HUES48 (cell line): ENCODE data around the gene TCAF1.
A peak's percentile ranks its signal among the peaks of the same experiment; 100 is the strongest.

Experiments used
- H3K27ac ChIP-seq: one replicate; pipeline ENCODE4 v1.7.0; 2013; ENCODE audit warnings: low read depth, low read length, inconsistent platforms
- H3K27me3 ChIP-seq: 2 replicates; pipeline ENCODE4 v1.6.1; 2013; ENCODE audit warnings: mild to moderate bottlenecking, low read length; ENCODE audit not compliant: control insufficient read depth, insufficient read depth
- H3K36me3 ChIP-seq: 2 replicates; pipeline ENCODE4 v1.6.1; 2013; ENCODE audit warnings: low read length; ENCODE audit not compliant: control insufficient read depth, insufficient read depth
- H3K4me1 ChIP-seq: 2 replicates; pipeline ENCODE4 v1.6.1; 2013; ENCODE audit warnings: mild to moderate bottlenecking, low read length; ENCODE audit not compliant: control insufficient read depth, insufficient read depth
- H3K4me3 ChIP-seq: 2 replicates; pipeline ENCODE4 v1.5.1; 2013; ENCODE audit warnings: mild to moderate bottlenecking, low read depth, low read length
- H3K9ac ChIP-seq: 2 replicates; pipeline ENCODE4 v1.6.1; 2013; ENCODE audit warnings: mild to moderate bottlenecking, low read depth, low read length, moderate library complexity
- H3K9me3 ChIP-seq: 2 replicates; pipeline ENCODE4 v1.6.1; 2013; ENCODE audit warnings: low read length; ENCODE audit not compliant: control insufficient read depth, insufficient read depth

The TCAF1 gene

DNA sequence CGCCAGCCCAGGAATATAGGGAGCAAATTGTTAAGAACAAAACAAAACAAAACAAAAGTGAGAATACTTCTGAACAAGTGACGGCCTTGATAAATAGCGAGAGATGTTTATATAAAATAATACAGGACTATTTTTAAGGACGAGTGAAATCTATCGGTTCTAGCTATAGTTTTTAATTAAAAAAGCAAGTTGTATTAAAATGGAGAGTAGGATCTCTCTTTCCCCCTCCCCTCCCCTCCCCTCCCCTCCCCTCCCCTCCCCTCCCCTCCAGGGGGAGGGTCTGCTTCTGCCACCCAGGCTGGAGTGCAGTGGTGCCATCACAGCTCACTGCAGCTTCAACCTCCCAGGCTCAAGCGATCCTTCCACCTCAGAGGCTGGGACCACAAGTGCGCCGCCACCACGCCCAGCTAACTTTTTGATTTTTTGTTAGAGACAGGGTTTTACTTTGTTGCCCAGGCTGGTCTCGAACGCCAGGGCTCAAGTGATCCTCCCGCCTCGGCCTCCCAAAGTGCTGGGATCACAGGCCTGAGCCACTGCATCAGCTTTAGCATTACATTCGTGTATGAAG is 440 bp upstream of the TCAF1 start:
- Histone ChIP-seq H3K36me3 (no peaks in the 10 kb centered on the region), H3K9me3 (no peaks in the 10 kb centered on the region), H3K27ac (peak overlapping the region; percentile 100), H3K4me3 (peak overlapping the region; percentile 92), H3K27me3 (no peaks in the 10 kb centered on the region), H3K9ac (peak overlapping the region; percentile 68), H3K4me1 (peaks cover 54% of the 10 kb centered on the region)

DNA sequence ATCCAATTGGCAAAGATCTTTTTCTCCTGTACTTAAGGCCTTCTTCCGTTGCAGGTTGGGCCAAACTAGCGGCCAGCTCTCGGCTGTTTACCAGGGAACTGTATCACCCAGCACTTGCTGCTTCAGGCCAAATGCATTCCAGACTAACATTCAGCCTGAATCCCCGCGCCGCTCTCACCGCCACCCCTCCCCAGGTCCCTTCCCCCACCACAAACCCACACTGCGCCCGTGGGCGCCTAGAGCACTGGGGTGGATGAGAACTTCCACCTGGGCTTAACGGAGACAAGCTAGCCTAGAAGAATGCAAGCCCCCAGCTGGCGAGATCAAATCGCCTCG is 676 bp downstream of the TCAF1 start:
- H3K9ac ChIP-seq: peak overlapping the region; percentile 86
- peaks cover 44% of the 10 kb centered on the region for H3K4me1 ChIP-seq
- H3K36me3 ChIP-seq: no peaks in the 10 kb centered on the region
- peak overlapping the region; percentile 100 for H3K27ac ChIP-seq
- peak overlapping the region; percentile 92 for H3K4me3 ChIP-seq
- no peaks in the 10 kb centered on the region for H3K9me3 ChIP-seq
- H3K27me3 ChIP-seq: no peaks in the 10 kb centered on the region

DNA sequence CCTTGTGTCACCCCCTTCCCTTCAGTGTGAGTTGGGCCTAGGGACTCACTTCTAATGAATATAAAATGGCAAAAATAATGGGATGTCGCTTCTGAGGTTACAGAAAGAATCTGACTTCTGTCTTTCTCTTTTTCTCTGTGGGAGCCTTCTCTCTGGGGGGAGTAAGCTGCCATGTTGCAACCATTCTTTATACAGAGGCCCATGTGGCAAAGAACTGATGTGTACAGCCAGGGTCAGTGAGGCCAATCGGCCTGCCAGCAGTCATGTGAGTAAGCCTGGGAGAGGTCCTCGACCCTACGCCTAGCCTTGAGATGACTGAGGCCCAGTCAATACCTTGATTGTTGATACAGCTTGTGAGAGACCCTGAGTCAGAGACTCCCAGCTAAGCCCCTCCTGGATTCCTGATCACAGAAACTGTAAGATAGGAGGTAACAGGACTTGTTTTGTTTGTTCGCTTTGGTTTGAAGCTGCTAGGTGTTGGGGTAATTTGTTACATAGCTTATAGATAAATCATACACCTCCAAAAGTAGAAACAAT is 1.7 kb downstream of the TCAF1 start:
- peak overlapping the region; percentile 100 for H3K27ac ChIP-seq
- H3K4me3 ChIP-seq: peak overlapping the region; percentile 92
- no peaks in the 10 kb centered on the region for H3K36me3 ChIP-seq
- peaks cover 35% of the 10 kb centered on the region for H3K4me1 ChIP-seq
- H3K27me3 ChIP-seq: no peaks in the 10 kb centered on the region
- no peaks in the 10 kb centered on the region for H3K9me3 ChIP-seq
- no peak overlapping the region for H3K9ac ChIP-seq

DNA sequence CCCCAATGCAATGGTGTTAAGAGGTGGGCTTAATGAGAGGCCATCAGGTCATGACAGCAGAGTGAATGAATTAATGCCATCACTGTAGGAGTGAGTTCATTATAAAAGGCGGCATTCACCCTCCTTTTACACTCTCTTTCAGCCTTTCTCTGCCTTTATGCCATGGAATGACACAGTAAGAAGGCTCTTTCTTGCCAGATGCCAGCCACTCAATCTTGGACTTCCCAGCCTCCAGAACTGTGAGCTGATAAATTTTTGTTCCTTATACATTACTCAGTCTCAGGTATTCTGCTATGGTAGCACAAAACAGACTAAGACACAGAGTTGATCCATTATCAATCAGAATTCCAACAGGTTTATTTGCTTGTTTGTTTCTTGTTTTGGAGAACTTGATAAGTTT is 3.2 kb downstream of the TCAF1 start:
- Histone ChIP-seq H3K4me3 (no peak overlapping the region), H3K27me3 (no peaks in the 10 kb centered on the region), H3K9ac (no peak overlapping the region), H3K27ac (no peak overlapping the region), H3K36me3 (no peaks in the 10 kb centered on the region), H3K9me3 (no peaks in the 10 kb centered on the region), H3K4me1 (peaks cover 26% of the 10 kb centered on the region)

DNA sequence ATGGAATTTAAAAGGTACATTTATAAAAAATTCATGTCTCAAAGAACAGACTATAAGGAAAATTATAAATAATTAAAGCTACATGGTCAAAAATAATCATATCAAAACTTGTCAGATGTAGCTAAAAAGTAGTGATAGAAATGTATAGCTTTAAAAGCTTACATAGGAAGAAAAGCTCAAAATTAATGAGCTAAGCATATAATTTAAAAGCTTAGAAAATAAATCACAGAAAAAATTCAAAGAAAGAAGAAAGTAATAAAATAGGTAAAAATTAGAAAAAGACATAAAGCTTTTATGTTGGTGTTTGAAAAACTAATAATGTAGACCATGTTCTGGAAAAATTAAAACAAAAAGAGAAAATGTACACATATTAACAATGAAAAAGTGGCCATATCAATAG is 5.3 kb downstream of the TCAF1 start:
- H3K4me3 ChIP-seq: no peak overlapping the region
- H3K27ac ChIP-seq: no peak overlapping the region
- H3K4me1 ChIP-seq: peaks cover 26% of the 10 kb centered on the region
- H3K27me3 ChIP-seq: no peaks in the 10 kb centered on the region
- H3K9ac ChIP-seq: no peak overlapping the region
- no peaks in the 10 kb centered on the region for H3K36me3 ChIP-seq
- no peaks in the 10 kb centered on the region for H3K9me3 ChIP-seq

DNA sequence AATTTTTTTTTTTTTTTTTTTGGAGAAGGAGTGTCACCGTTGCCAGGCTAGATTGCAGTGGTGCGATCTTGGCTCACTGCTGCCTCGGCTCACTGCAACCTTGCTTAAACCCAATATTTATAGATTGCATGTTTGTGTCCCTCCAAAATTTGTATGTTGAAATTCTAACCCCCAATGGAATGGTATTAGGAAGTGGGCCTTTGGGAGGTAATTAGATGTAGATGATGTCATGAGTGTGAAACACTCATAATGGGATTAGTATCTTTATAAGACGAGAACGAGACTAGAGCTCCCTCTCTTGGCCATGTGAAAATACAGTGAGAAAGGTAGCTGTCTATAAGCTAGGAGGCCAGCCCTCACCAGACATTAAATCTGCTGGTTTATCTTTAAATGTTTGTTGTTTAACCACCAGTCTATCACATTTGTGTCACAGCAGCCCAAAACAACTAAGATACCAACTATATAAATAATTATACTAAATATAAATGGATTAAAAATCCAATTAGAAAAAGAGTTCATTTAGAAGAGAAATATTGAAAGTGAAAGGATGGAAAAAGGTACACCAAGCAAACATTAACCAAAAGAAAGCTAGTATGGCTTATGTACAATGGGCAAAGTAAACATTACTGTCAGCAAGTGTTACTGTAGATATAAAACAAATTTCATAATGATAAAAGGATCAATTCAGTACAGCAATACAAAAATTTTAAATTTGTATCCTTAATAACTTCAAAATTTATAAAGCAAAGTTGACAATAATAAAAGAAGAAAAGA is 9.3 kb downstream of the TCAF1 start:
- Histone ChIP-seq H3K9ac (no peak overlapping the region), H3K9me3 (no peaks in the 10 kb centered on the region), H3K4me1 (no peaks in the 10 kb centered on the region; the same call in 1 of the 2 replicates), H3K27ac (no peak overlapping the region), H3K36me3 (peaks cover 5% of the 10 kb centered on the region), H3K27me3 (no peaks in the 10 kb centered on the region), H3K4me3 (no peak overlapping the region)

DNA sequence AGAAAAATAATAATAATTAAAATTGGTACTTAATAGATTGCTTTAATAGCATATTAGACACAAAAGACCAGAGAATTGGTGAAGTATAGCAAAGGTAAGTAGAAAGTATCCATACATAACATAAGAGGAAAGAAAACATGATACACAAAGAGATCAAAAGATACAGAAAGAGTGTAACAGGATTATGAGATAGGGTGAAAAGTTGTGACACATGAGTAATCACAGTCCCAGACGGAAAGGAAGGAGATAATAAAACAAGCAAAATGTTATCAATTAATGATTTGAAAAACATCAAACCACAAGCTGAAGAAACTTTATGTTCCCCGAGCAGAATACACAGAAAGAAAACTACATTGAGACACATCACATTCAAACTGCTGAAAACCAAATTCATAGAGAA is 10.5 kb downstream of the TCAF1 start:
- Histone ChIP-seq H3K36me3 (peaks cover 5% of the 10 kb centered on the region), H3K27me3 (no peaks in the 10 kb centered on the region), H3K9ac (no peak overlapping the region), H3K4me3 (no peak overlapping the region), H3K9me3 (no peaks in the 10 kb centered on the region), H3K27ac (no peak overlapping the region), H3K4me1 (peaks cover 4% of the 10 kb centered on the region; the same call in 1 of the 2 replicates)

DNA sequence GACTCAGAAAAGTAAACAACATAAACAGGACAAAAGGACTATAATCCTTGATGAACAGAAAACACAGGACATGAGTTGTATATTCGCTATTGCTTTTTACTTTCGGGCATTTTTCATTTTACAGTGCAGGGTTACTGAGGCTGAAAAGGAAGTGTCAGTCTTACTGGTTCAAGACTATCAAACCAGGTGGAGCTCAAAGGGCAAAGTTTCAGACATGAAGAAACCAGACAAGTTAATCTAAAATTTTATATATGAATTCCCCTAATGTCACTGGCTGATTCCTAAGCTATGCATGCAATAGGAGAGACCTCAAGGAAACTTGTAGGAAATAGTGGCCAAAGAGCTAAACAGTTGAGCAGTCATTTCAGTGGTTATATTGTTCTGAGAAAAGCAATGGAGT is 11.4 kb downstream of the TCAF1 start:
- Histone ChIP-seq H3K27me3 (no peaks in the 10 kb centered on the region), H3K9me3 (no peaks in the 10 kb centered on the region), H3K27ac (no peak overlapping the region), H3K36me3 (peaks cover 5% of the 10 kb centered on the region), H3K4me3 (no peak overlapping the region), H3K4me1 (peaks cover 13% of the 10 kb centered on the region), H3K9ac (no peak overlapping the region)

DNA sequence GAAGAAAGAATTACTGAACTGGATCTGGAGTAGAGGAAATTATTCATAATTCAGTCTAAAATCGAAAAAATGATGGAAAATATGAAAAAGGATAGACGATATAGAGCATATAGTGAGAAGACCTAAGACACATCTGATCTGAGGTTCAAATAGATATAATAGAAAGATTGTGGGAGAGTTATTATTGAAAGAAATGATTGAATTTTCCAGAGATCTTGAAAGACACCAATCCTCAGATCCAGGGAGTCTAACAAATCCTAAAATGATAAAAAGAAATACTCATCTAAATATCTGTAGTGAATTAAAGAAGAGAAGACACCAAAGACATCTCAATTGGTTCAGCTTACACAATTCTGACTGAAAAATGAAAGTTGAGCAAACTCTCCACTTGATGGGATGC is 12.9 kb downstream of the TCAF1 start:
- Histone ChIP-seq H3K27ac (no peak overlapping the region), H3K9ac (no peak overlapping the region), H3K4me1 (peaks cover 18% of the 10 kb centered on the region), H3K27me3 (no peaks in the 10 kb centered on the region; the same call in 1 of the 2 replicates), H3K4me3 (no peak overlapping the region), H3K36me3 (peaks cover 5% of the 10 kb centered on the region), H3K9me3 (no peaks in the 10 kb centered on the region)

DNA sequence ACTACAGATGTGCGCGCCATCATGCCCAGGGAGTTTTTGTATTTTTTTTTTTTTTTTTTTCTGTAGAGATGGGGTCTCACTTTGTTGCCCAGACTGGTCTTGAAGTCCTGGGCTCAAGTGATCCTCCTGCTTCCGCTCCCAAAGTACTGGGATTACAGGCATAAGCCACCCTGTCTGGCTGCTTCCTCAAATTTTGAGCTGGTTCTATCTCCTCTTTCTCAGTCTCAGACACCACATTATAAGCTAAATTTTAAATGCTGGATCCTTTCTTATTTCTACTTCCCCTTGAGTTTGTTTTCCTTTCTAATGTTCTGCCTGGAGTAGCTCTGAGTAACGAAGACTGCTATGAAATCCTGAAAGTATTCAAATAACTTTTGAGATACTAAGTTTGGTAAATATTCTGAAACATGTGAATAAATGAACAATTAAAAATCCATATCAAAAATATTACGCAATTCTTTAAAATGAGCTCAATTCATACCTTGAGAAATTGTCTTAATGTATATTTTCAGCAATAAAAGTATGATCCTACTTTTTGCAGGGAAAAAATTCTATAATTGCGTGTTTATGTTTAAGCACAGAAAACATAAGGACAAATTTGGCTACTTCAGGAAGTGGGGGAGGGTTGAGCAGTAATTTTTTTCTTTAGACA is 15.0 kb downstream of the TCAF1 start:
- H3K9ac ChIP-seq: no peak overlapping the region
- no peak overlapping the region for H3K4me3 ChIP-seq
- H3K36me3 ChIP-seq: peaks cover 5% of the 10 kb centered on the region
- H3K9me3 ChIP-seq: no peaks in the 10 kb centered on the region
- H3K27ac ChIP-seq: no peak overlapping the region
- peaks cover 19% of the 10 kb centered on the region for H3K4me1 ChIP-seq
- peaks cover 4% of the 10 kb centered on the region; the same call in 1 of the 2 replicates for H3K27me3 ChIP-seq

DNA sequence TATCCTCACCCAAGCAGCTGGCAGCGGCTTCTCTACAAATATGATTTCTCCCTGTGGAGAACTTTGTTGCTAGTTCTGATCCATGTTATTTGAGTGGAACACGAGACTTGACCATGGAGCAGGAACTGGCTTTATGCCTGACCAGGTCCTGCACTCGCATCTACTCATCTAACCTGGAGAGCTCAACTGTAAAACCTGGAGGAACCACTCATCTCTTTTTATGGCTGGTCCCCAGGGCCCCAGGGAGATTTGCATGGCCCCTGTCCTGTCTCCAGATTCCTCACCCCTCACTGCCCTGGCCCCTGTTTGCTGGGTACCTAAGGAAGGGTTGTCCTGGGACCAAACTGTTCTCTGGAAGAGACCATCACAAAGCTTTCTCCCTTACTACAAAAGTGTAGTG is 16.0 kb downstream of the TCAF1 start:
- no peaks in the 10 kb centered on the region for H3K9me3 ChIP-seq
- H3K27ac ChIP-seq: peak overlapping the region; percentile 50
- H3K4me3 ChIP-seq: no peak overlapping the region; the same call in 1 of the 2 replicates
- peaks cover 5% of the 10 kb centered on the region for H3K36me3 ChIP-seq
- no peak overlapping the region for H3K9ac ChIP-seq
- peaks cover 24% of the 10 kb centered on the region for H3K4me1 ChIP-seq
- peaks cover 4% of the 10 kb centered on the region; the same call in 1 of the 2 replicates for H3K27me3 ChIP-seq
